Pancreas (tissue), 10 donors: ENCODE data around the gene HSF4. TPM values are rescaled to one million over a fixed set of nuclear protein-coding genes. Genes with fewer than 3 reads are reported as not detected.

Source experiments
- ATAC-seq, 4 donors: fragments of 200-7000 bp; cut with Tn5 transposase; one replicate each; pipeline versions ENCODE4 v1.8.0 to v1.9.1; 2020; ENCODE audit warnings: mild to moderate bottlenecking in 4 of 4, moderate library complexity in 4 of 4
- DNase-seq, 6 donors: peaks; one replicate each; pipeline ENCODE4 v3.0.0-alpha.2; 2020
- FAIRE-seq: peaks from 2 replicates; lab custom pipeline; 2012; peaks lifted over from hg19 to GRCh38; lab: Jason Lieb, UNC
- H3K27ac ChIP-seq, 4 donors: fragments of 200-600 bp; sonication (generic); 1 replicate in 3 of 4; 2 replicates in 1 of 4; pipeline versions ENCODE4 v1.5.0 to v1.8.0; 2020
- H3K27me3 ChIP-seq, 4 donors: fragments of 200-600 bp; one replicate each; pipeline ENCODE4 v1.8.0; 2021
- H3K36me3 ChIP-seq, 3 donors: fragments of 200-600 bp; sonication (generic) in 1 of 3; one replicate each; pipeline versions ENCODE4 v1.5.0 to v1.8.0; 2020 to 2021
- H3K4me1 ChIP-seq, 3 donors: fragments of 200-600 bp; one replicate each; pipeline ENCODE4 v1.8.0; 2021
- H3K4me3 ChIP-seq, 4 donors: fragments of 200-600 bp; sonication (generic) in 2 of 4; one replicate each; pipeline versions ENCODE4 v1.5.0 to v1.8.0; 2020 to 2021
- H3K9me3 ChIP-seq, 4 donors: fragments of 200-600 bp; one replicate each; pipeline ENCODE4 v1.8.0; 2021
- WGBS, 2 donors: extraction: QIAGEN DNeasy Blood & Tissue Kit; methylation state at CpG; one replicate each; pipeline ENCODE4 v1.1.7; 2013; 5-methylcytosine and 5-hydroxymethylcytosine counted together
- intact Hi-C, 3 donors: fragments of 100-400 bp; cut with DNase I; formaldehyde crosslinking; loops; one replicate each; pipeline versions ENCODE4 v1.11.1 to v1.14.2; 2022
- polyA plus RNA-seq, 2 donors: library from polyadenylated mRNA; stranded (reverse); fragments of 200-250 nt; gene quantifications; one replicate each; pipeline ENCODE4 v1.2.3, GENCODE V29; 2013
- total RNA-seq, 6 donors: library from RNA; stranded (reverse); fragmentation: NEBNext Ultra II Directional in 4 of 6; extraction: Animal tissue kit (Norgen Biotek cat#: 25700) in 4 of 6; gene quantifications; one replicate each; pipeline versions ENCODE4 v1.2.1 to v1.2.4, GENCODE V29; 2021 to 2023
- TF ChIP-seq, protein P1 (sequence below), 4 donors: fragments of 200-600 bp; sonication (generic) in 3 of 4; IDR thresholded peaks; one replicate each; pipeline versions ENCODE4 v1.5.0 to v1.8.0; 2021; ENCODE audit warnings: antibody characterized with exemption in 4 of 4
- donor health status: healthy with polysubstance abuse.
- donor health status: DM: no; HTN: no; CAD: no; lungs with moderate emphysema.
- donor health status: DM: no; HTN: no; CAD: no.
- donor health status: control.
- donor health status: control.
- donor health status: Bipolar disorder and iron deficiency.
- donor health status: DM: yes; HTN: yes; CAD: no.
- donor health status: DM: no; HTN: no; CAD: no.
- donor health status: DM: no; HTN: no; CAD: no.
- donor health status: DM: yes; HTN: yes; CAD: no.

The HSF4 gene
- total RNA-seq, result 10 to 100 TPM; 34.9 to 70.0 (median 49.1) TPM
- 100 to 1,000 TPM; 310 to 330 TPM for polyA plus RNA-seq

- DNase-seq (peak in 5 of 6 donors; percentile 32 to 79 (median 61)), FAIRE-seq (no peak), ATAC-seq (peak in 3 of 4 donors; percentile 12 to 28 (median 18))
- Histone ChIP-seq H3K4me1 (peaks cover 5 to 14% (median 5%) of the 10 kb centered on the region in 3 donors), H3K36me3 (no peaks in the 10 kb centered on the region), H3K4me3 (peak within 1 kb of the TSS in 2 of 4 donors; percentile 17 to 30), H3K27ac (no peak within 1 kb of the TSS), H3K9me3 (no peaks in the 10 kb centered on the region), H3K27me3 (no peaks in the 10 kb centered on the region)
- 7 to 15% methylated on average over 30 to 41 of the region's 41 CpGs for WGBS, 2 donors
- TF ChIP-seq, protein P1, sequence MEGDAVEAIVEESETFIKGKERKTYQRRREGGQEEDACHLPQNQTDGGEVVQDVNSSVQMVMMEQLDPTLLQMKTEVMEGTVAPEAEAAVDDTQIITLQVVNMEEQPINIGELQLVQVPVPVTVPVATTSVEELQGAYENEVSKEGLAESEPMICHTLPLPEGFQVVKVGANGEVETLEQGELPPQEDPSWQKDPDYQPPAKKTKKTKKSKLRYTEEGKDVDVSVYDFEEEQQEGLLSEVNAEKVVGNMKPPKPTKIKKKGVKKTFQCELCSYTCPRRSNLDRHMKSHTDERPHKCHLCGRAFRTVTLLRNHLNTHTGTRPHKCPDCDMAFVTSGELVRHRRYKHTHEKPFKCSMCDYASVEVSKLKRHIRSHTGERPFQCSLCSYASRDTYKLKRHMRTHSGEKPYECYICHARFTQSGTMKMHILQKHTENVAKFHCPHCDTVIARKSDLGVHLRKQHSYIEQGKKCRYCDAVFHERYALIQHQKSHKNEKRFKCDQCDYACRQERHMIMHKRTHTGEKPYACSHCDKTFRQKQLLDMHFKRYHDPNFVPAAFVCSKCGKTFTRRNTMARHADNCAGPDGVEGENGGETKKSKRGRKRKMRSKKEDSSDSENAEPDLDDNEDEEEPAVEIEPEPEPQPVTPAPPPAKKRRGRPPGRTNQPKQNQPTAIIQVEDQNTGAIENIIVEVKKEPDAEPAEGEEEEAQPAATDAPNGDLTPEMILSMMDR (IDR thresholded peaks at IDR 0.05), result no peak
- intact Hi-C loops, result loop anchor here in 1 of 3 donors (10.0 kb wide), 1 partner anchor 190 kb away; no protein-coding TSS in a partner anchor
These were observed at the start of gene HSF4 for GRCh38 chr16:67164599-67165061. Gene HSF4 (plus strand): TSS chr16:67164745. CDS start chr16:67164812, 67 bp downstream.

GRCh38 chr16:67114793-67115192 lies 49.8 kb upstream of the HSF4 start:
- intact Hi-C loops, result no loop called here
- no peak overlapping the region for H3K4me3 ChIP-seq
- WGBS, 2 donors, result 67 to 72% methylated on average over 2 of the region's 2 CpGs
- no peaks in the 10 kb centered on the region for H3K27me3 ChIP-seq
- FAIRE-seq (no peak), DNase-seq (no peak), ATAC-seq (no peak)
- H3K9me3 ChIP-seq, result no peaks in the 10 kb centered on the region
- TF ChIP-seq, protein P1 (IDR thresholded peaks at IDR 0.05), result no peak
- no peak overlapping the region for H3K27ac ChIP-seq
- H3K36me3 ChIP-seq, result no peaks in the 10 kb centered on the region
- H3K4me1 ChIP-seq, result peaks cover 0 to 9% (median 4%) of the 10 kb centered on the region in 3 donors

DNA sequence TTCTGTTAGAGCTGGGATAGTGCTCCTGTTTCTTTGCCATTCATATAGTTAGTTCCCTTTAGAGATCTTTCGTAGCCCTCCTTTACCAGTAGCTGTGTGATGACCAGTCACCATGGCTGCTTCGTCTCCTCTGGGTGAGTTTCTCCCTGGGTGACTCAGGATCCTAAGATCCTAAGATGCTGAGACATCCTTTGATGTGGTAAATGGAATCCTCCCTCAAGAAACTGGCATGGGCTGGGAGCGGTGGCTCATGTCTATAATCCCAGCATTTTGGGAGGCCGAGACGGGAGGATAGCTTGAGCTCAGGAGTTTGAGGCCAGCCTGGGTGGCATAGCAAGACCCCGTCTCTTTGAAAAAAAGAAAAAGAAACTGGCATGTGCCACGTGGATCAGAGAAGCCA lies 48.9 kb upstream of the HSF4 start:
- Histone ChIP-seq H3K4me1 (peaks cover 0 to 8% (median 4%) of the 10 kb centered on the region in 3 donors), H3K36me3 (no peaks in the 10 kb centered on the region), H3K27ac (no peak overlapping the region), H3K27me3 (no peaks in the 10 kb centered on the region), H3K4me3 (no peak overlapping the region), H3K9me3 (no peaks in the 10 kb centered on the region)
- intact Hi-C loops, result no loop called here
- FAIRE-seq (no peak), ATAC-seq (no peak), DNase-seq (no peak)
- TF ChIP-seq, protein P1 (IDR thresholded peaks at IDR 0.05), result no peak
- WGBS, 2 donors, result 83 to 85% methylated on average over 7 of the region's 7 CpGs

- Histone ChIP-seq H3K27me3 (no peaks in the 10 kb centered on the region), H3K36me3 (peaks cover 0 to under 1% (median 0%) of the 10 kb centered on the region in 3 donors), H3K4me3 (no peak overlapping the region), H3K9me3 (no peaks in the 10 kb centered on the region), H3K4me1 (peaks cover 0 to 4% (median 0%) of the 10 kb centered on the region in 3 donors), H3K27ac (no peak overlapping the region)
- FAIRE-seq (no peak), ATAC-seq (no peak), DNase-seq (no peak)
- intact Hi-C loops, result no loop called here
- TF ChIP-seq, protein P1 (IDR thresholded peaks at IDR 0.05), result no peak
- 77% methylated on average over 13 of the region's 13 CpGs for WGBS, 2 donors
These were observed 47.9 kb upstream of the HSF4 start for GRCh38 chr16:67116388-67117311.
